Activated naive CD8-positive, alpha-beta T cell treated with anti-CD3 and anti-CD28 coated beads, Interleukin-2, amount 50 U/mL, for 24 hours (primary cell): ENCODE measurements around the gene HCN2.

Source experiments
- ATAC-seq: fragments of 150-1000 bp; cut with Tn5 transposase; one replicate; pipeline ENCODE4 v1.10.0; 2021
- DNase-seq: peaks from one replicate; pipeline ENCODE4 v3.0.0; 2021
- H3K27ac Mint-ChIP-seq: one replicate; pipeline ENCODE4 v1.8.0; 2021; ENCODE audit warnings: mild to moderate bottlenecking, mixed read lengths
- H3K27me3 Mint-ChIP-seq: one replicate; pipeline ENCODE4 v1.8.0; 2021; ENCODE audit warnings: mixed read lengths
- H3K36me3 Mint-ChIP-seq: one replicate; pipeline ENCODE4 v1.8.0; 2021; ENCODE audit warnings: low read depth, mixed read lengths
- H3K4me1 Mint-ChIP-seq: one replicate; pipeline ENCODE4 v1.8.0; 2021; ENCODE audit warnings: mixed read lengths
- H3K4me3 Mint-ChIP-seq: one replicate; pipeline ENCODE4 v1.8.0; 2021; ENCODE audit warnings: mild to moderate bottlenecking, moderate library complexity, mixed read lengths
- H3K9me3 Mint-ChIP-seq: one replicate; pipeline ENCODE4 v1.8.0; 2021; ENCODE audit warnings: mixed read lengths

HCN2 gene

GRCh38 chr19:589693-590395 is at the start of gene HCN2:
Gene HCN2 (plus strand): TSS chr19:589881. CDS start chr19:589946, 65 bp downstream.
- Mint-ChIP-seq H3K4me1 (peaks cover 3% of the 10 kb centered on the region), H3K9me3 (no peaks in the 10 kb centered on the region), H3K27me3 (peaks cover 33% of the 10 kb centered on the region), H3K4me3 (no peak within 1 kb of the TSS), H3K27ac (no peak within 1 kb of the TSS), H3K36me3 (no peaks in the 10 kb centered on the region)
- DNase-seq (no peak), ATAC-seq (no peak)

- H3K27ac Mint-ChIP-seq, result no peak overlapping the region
- no peaks in the 10 kb centered on the region for H3K9me3 Mint-ChIP-seq
- H3K36me3 Mint-ChIP-seq, result peaks cover 5% of the 10 kb centered on the region
- no peaks in the 10 kb centered on the region for H3K27me3 Mint-ChIP-seq
- H3K4me3 Mint-ChIP-seq, result no peak overlapping the region
- ATAC-seq (no peak), DNase-seq (no peak)
- H3K4me1 Mint-ChIP-seq, result peaks cover 19% of the 10 kb centered on the region
Measured at GRCh38 chr19:540867-541637, 48.6 kb upstream of the HCN2 start.

GRCh38 chr19:541699-542098 is 48.0 kb upstream of the HCN2 start:
- Mint-ChIP-seq H3K36me3 (peaks cover 5% of the 10 kb centered on the region), H3K4me3 (no peak overlapping the region), H3K9me3 (no peaks in the 10 kb centered on the region), H3K4me1 (peaks cover 19% of the 10 kb centered on the region), H3K27ac (no peak overlapping the region), H3K27me3 (no peaks in the 10 kb centered on the region)
- DNase-seq, result no peak
- no peak for ATAC-seq

GRCh38 chr19:542173-542866 is 47.4 kb upstream of the HCN2 start:
- ATAC-seq (no peak), DNase-seq (no peak)
- no peaks in the 10 kb centered on the region for H3K9me3 Mint-ChIP-seq
- H3K27ac Mint-ChIP-seq, result no peak overlapping the region
- H3K4me1 Mint-ChIP-seq, result peaks cover 19% of the 10 kb centered on the region
- H3K4me3 Mint-ChIP-seq, result no peak overlapping the region
- H3K27me3 Mint-ChIP-seq, result no peaks in the 10 kb centered on the region
- peaks cover 5% of the 10 kb centered on the region for H3K36me3 Mint-ChIP-seq

GRCh38 chr19:543910-544608 is 45.6 kb upstream of the HCN2 start, which contains the start of gene GZMM:
Gene GZMM (plus strand): TSS chr19:544053. CDS start chr19:544072, 19 bp downstream.
- H3K9me3 Mint-ChIP-seq, result no peaks in the 10 kb centered on the region
- ATAC-seq (peak; percentile 84), DNase-seq (peak; percentile 77)
- H3K36me3 Mint-ChIP-seq, result peaks cover 6% of the 10 kb centered on the region
- peaks cover 26% of the 10 kb centered on the region for H3K4me1 Mint-ChIP-seq
- peak within 1 kb of the TSS; percentile 81 for H3K4me3 Mint-ChIP-seq
- H3K27ac Mint-ChIP-seq, result peak within 1 kb of the TSS; percentile 79
- H3K27me3 Mint-ChIP-seq, result no peaks in the 10 kb centered on the region

GRCh38 chr19:547117-547516 is 42.6 kb upstream of the HCN2 start:
- no peak for ATAC-seq
- H3K4me1 Mint-ChIP-seq, result peaks cover 26% of the 10 kb centered on the region
- no peaks in the 10 kb centered on the region for H3K27me3 Mint-ChIP-seq
- no peak overlapping the region for H3K27ac Mint-ChIP-seq
- DNase-seq, result no peak
- H3K4me3 Mint-ChIP-seq, result no peak overlapping the region
- peaks cover 6% of the 10 kb centered on the region for H3K36me3 Mint-ChIP-seq
- no peaks in the 10 kb centered on the region for H3K9me3 Mint-ChIP-seq

GRCh38 chr19:547836-548720 is 41.6 kb upstream of the HCN2 start:
- no peak overlapping the region for H3K4me3 Mint-ChIP-seq
- no peak for DNase-seq
- H3K27me3 Mint-ChIP-seq, result no peaks in the 10 kb centered on the region
- peaks cover 25% of the 10 kb centered on the region for H3K4me1 Mint-ChIP-seq
- no peaks in the 10 kb centered on the region for H3K9me3 Mint-ChIP-seq
- no peak overlapping the region for H3K27ac Mint-ChIP-seq
- ATAC-seq, result no peak
- H3K36me3 Mint-ChIP-seq, result peaks cover 6% of the 10 kb centered on the region

GRCh38 chr19:548886-549830 is 40.5 kb upstream of the HCN2 start:
- Mint-ChIP-seq H3K27me3 (no peaks in the 10 kb centered on the region), H3K36me3 (peaks cover 4% of the 10 kb centered on the region)

GRCh38 chr19:554817-555216 is 34.9 kb upstream of the HCN2 start:
- no peaks in the 10 kb centered on the region for H3K9me3 Mint-ChIP-seq
- DNase-seq, result no peak
- no peaks in the 10 kb centered on the region for H3K27me3 Mint-ChIP-seq
- no peak overlapping the region for H3K4me3 Mint-ChIP-seq
- no peak overlapping the region for H3K27ac Mint-ChIP-seq
- no peaks in the 10 kb centered on the region for H3K4me1 Mint-ChIP-seq
- no peak for ATAC-seq
- H3K36me3 Mint-ChIP-seq, result no peaks in the 10 kb centered on the region

More at GRCh38 chr19:548886-549830, 40.5 kb upstream of the HCN2 start:
- Mint-ChIP-seq H3K9me3 (no peaks in the 10 kb centered on the region), H3K4me3 (no peak overlapping the region), H3K27ac (no peak overlapping the region), H3K4me1 (peaks cover 16% of the 10 kb centered on the region)
- DNase-seq (no peak), ATAC-seq (no peak)

- DNase-seq (no peak), ATAC-seq (no peak)
- Mint-ChIP-seq H3K4me1 (no peaks in the 10 kb centered on the region), H3K9me3 (no peaks in the 10 kb centered on the region), H3K27me3 (no peaks in the 10 kb centered on the region), H3K27ac (no peak overlapping the region), H3K4me3 (no peak overlapping the region), H3K36me3 (no peaks in the 10 kb centered on the region)
Measured at GRCh38 chr19:555474-555808, 34.2 kb upstream of the HCN2 start.

- DNase-seq, result no peak
- no peak for ATAC-seq
- H3K4me1 Mint-ChIP-seq, result no peaks in the 10 kb centered on the region
- H3K27ac Mint-ChIP-seq, result no peak overlapping the region
- no peaks in the 10 kb centered on the region for H3K9me3 Mint-ChIP-seq
- H3K4me3 Mint-ChIP-seq, result no peak overlapping the region
- no peaks in the 10 kb centered on the region for H3K27me3 Mint-ChIP-seq
- H3K36me3 Mint-ChIP-seq, result no peaks in the 10 kb centered on the region
Measured at GRCh38 chr19:556611-557382, 32.9 kb upstream of the HCN2 start.

- Mint-ChIP-seq H3K36me3 (no peaks in the 10 kb centered on the region), H3K27ac (no peak overlapping the region), H3K4me3 (no peak overlapping the region), H3K9me3 (no peaks in the 10 kb centered on the region), H3K27me3 (no peaks in the 10 kb centered on the region), H3K4me1 (no peaks in the 10 kb centered on the region)
- ATAC-seq (no peak), DNase-seq (no peak)
Measured at GRCh38 chr19:558770-559439, 30.8 kb upstream of the HCN2 start.
